DOHH2 (cell line): Measurements from ENCODE around the gene TRMU.

ENCODE experiments used
- EZH2phosphoT487 ChIP-seq: fragments of 200-600 bp; sonication (generic); IDR thresholded peaks from 2 replicates; pipeline ENCODE4 v1.6.1; 2017; ENCODE audit warnings: borderline replicate concordance, mild to moderate bottlenecking, antibody characterized with exemption, low read length, moderate library complexity, mixed read lengths
- TF ChIP-seq, protein P1 (sequence below): fragments of 200-600 bp; sonication (generic); IDR thresholded peaks from one replicate; pipeline ENCODE4 v1.5.1; 2014; ENCODE audit warnings: antibody characterized with exemption, mild to moderate bottlenecking, low read depth, low read length; ENCODE audit not compliant: poor library complexity, severe bottlenecking

DNA sequence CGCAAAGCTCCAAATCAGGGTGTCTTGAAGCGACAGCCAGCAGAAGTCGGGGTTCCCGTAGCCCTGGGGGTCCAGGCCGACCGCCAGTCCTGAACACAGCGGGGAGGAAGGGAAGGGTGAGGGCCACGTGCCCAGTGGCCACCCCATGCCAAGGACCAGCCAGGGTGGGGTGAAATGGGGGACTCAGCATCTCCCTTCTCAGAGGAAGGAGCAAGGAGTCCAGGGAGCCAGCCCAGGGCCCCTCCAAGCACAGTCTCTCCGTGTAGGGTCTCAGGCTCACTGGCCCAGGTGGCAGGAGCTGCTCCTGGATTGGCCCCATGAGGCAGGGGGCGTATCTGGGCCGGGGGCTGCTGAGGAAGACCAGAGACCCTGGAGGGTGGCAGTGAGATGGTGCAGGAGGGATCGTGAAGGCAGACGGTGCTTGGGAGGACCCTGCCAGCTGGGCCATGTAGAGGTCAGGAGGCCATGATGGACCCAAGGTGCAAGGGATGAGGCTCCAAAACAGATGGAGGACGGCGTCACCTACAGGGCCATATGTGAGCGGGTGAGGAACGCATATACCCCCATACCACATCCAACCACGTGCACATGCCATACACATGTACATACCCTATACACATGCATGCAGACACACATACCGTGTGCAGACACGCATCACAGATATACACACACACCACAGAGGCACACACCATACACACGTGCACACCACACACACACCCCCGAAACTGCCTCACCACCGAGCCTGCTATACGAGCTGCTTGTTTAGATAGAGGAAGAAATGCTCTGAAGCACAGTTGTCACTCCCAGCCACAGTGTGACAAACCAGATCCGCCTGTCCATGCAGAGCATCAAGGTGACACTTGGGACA lies 34.4 kb downstream of the TRMU start:
- TF ChIP-seq, protein P1, sequence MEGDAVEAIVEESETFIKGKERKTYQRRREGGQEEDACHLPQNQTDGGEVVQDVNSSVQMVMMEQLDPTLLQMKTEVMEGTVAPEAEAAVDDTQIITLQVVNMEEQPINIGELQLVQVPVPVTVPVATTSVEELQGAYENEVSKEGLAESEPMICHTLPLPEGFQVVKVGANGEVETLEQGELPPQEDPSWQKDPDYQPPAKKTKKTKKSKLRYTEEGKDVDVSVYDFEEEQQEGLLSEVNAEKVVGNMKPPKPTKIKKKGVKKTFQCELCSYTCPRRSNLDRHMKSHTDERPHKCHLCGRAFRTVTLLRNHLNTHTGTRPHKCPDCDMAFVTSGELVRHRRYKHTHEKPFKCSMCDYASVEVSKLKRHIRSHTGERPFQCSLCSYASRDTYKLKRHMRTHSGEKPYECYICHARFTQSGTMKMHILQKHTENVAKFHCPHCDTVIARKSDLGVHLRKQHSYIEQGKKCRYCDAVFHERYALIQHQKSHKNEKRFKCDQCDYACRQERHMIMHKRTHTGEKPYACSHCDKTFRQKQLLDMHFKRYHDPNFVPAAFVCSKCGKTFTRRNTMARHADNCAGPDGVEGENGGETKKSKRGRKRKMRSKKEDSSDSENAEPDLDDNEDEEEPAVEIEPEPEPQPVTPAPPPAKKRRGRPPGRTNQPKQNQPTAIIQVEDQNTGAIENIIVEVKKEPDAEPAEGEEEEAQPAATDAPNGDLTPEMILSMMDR, result no peak
- no peak for TF ChIP-seq EZH2phosphoT487
